SK-N-MC (cell line): ENCODE results near the gene KIF26B.

Experiments used
- DNase-seq: peaks from one replicate; pipeline ENCODE4 v3.0.0-alpha.2; 2011; ENCODE audit warnings: low read depth, low spot score
- H3K27ac ChIP-seq: fragments of 200-600 bp; sonication (generic); 2 replicates; pipeline ENCODE4 v1.5.1; 2016; ENCODE audit warnings: mixed run types
- H3K36me3 ChIP-seq: fragments of 200-600 bp; sonication (generic); 2 replicates; pipeline ENCODE4 v1.6.1; 2017; ENCODE audit warnings: antibody characterized with exemption, low read length, mixed read lengths; ENCODE audit not compliant: insufficient read depth
- H3K4me3 ChIP-seq: fragments of 200-600 bp; sonication (generic); 2 replicates; pipeline ENCODE4 v1.5.1; 2016
- H3K9ac ChIP-seq: fragments of 200-600 bp; sonication (generic); 2 replicates; pipeline ENCODE4 v1.8.0; 2017; ENCODE audit warnings: mixed run types, mixed read lengths; ENCODE audit not compliant: insufficient read length
- H3K9me3 ChIP-seq: fragments of 200-600 bp; sonication (generic); 2 replicates; pipeline ENCODE4 v1.6.1; 2017; ENCODE audit warnings: low read depth, mild to moderate bottlenecking, antibody characterized with exemption, low read length, moderate library complexity, mixed read lengths
- EZH2 ChIP-seq: fragments of 200-600 bp; sonication (generic); IDR thresholded peaks from one replicate; pipeline ENCODE4 v1.6.1; 2017; ENCODE audit warnings: antibody characterized with exemption
- FOXP2 ChIP-seq: optimal IDR thresholded peaks from 2 replicates; pipeline ENCODE3; 2011; ENCODE audit warnings: mild to moderate bottlenecking, moderate library complexity; ENCODE audit not compliant: insufficient read depth; ENCODE audit errors: extremely low read length, control extremely low read depth
- POLR2AphosphoS5 ChIP-seq: IDR thresholded peaks from 2 replicates; pipeline ENCODE4 v1.6.1; 2012; ENCODE audit warnings: mild to moderate bottlenecking, low read depth, low read length, borderline replicate concordance

Gene KIF26B

DNA sequence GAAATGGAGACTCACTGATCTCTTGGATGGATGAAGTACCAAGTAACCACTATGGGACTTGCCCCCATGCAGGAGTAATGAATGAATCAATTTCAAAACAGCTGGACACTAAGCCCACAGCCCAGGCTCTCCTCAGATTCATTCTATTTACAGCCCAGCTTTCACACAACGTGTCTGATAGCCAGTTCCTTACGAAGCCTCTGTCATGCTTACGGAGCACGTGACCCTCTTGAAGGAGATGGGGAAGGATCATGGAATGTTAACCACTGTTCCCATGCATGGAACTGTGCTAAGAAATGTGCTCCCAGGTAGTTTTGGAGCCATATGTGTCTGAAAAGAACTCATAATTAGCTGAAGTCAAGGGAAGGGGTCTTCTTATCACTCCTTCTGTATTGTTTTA lies 124.1 kb downstream of the KIF26B start:
- DNase-seq = no peak
- H3K9me3 ChIP-seq = no peaks in the 10 kb centered on the region
- H3K4me3 ChIP-seq = no peak overlapping the region
- no peaks in the 10 kb centered on the region for H3K36me3 ChIP-seq
- TF ChIP-seq FOXP2 = no peak
- no peak for TF ChIP-seq EZH2
- TF ChIP-seq POLR2AphosphoS5 = no peak
- H3K9ac ChIP-seq = no peak overlapping the region
- no peak overlapping the region for H3K27ac ChIP-seq

DNA sequence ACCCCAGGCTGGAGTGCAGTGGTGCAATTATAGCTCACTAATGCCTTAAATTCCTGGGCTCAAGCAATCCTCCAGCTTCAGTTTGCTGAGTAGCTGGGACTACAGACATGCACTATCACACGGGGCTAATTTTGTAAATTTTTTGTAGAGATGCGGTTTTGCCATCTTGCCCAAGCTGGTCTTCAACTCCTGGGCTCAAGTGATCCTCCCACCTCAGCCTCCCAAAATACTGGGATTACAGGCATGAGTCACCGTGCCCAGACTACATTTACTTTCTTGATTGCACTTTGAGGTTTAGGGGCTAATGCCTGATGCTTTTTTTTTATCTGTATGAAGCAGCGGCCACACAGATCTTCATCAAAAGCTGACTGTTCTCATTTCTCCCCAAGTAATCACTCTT lies 124.6 kb downstream of the KIF26B start:
- Histone ChIP-seq H3K4me3 (no peak overlapping the region), H3K9me3 (no peaks in the 10 kb centered on the region), H3K27ac (no peak overlapping the region), H3K36me3 (no peaks in the 10 kb centered on the region), H3K9ac (no peak overlapping the region)
- TF ChIP-seq POLR2AphosphoS5 (no peak), FOXP2 (no peak), EZH2 (no peak)
- DNase-seq = no peak

DNA sequence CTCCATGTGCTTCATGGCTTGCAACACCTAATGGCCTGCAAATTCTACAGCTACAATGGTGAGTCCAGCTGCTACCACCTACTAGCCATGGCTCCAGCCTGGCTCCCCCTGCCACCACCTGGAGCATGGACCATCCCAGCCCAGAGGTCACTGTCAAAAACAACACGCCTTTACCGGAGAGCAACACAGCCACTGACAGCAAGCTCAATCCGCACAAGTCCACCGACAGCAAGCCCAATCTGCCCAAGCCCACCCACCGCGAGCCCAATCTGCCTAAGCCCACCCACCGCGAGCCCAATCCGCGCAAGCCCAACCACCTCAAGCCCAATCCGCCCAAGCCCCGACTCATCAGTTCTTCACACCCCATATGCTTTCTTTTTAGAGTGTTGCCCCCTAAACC lies 128.2 kb downstream of the KIF26B start:
- H3K9ac ChIP-seq = no peak overlapping the region
- H3K36me3 ChIP-seq = no peaks in the 10 kb centered on the region
- no peaks in the 10 kb centered on the region for H3K9me3 ChIP-seq
- no peak overlapping the region for H3K4me3 ChIP-seq
- no peak overlapping the region for H3K27ac ChIP-seq
- TF ChIP-seq FOXP2 (no peak), POLR2AphosphoS5 (no peak), EZH2 (no peak)
- no peak for DNase-seq

DNA sequence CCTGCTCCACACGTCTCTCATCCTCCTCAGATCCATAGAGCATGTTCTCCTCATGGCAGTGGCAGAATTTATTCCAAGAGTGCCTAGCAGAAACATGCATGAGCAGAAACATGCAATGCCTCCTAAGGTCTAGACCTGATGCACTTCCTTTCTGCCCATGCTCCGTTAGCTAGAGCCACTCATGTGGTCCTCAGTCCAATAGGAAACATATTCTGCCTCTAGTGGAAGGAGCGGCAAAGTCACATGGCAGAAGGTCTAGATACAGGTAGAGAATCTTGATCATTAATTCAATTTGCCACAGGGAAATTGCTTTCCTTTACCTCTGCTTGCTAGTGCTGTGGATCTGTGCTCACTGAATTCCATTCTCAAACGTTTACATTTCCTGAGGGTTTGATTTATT lies 130.4 kb downstream of the KIF26B start:
- Histone ChIP-seq H3K9ac (no peak overlapping the region), H3K36me3 (no peaks in the 10 kb centered on the region), H3K9me3 (no peaks in the 10 kb centered on the region), H3K4me3 (no peak overlapping the region), H3K27ac (no peak overlapping the region)
- no peak for TF ChIP-seq POLR2AphosphoS5
- TF ChIP-seq FOXP2 = no peak
- no peak for TF ChIP-seq EZH2
- DNase-seq = no peak

DNA sequence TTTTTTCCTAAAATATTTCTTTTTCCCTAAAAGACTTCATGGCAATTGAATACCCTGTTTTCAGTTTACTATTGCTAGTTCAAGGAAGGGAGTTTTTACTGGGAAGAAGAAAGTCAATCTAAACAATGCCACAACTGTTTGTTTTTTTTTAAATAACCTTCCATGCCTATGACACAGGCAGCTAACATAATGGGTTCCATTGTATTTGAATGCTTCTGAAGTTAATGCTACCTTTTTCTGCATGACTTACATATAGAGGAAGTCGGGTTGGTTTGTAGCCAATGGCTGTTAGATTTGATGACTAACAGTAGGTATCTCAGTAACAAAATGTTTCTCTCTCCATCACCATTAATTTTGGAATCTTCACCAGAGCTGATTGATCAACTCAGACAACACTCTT lies 134.0 kb downstream of the KIF26B start:
- TF ChIP-seq EZH2 = no peak
- TF ChIP-seq FOXP2 = no peak
- TF ChIP-seq POLR2AphosphoS5 = no peak
- no peaks in the 10 kb centered on the region for H3K36me3 ChIP-seq
- DNase-seq = no peak
- no peak overlapping the region for H3K9ac ChIP-seq
- no peaks in the 10 kb centered on the region for H3K9me3 ChIP-seq
- H3K27ac ChIP-seq = no peak overlapping the region
- no peak overlapping the region for H3K4me3 ChIP-seq

DNA sequence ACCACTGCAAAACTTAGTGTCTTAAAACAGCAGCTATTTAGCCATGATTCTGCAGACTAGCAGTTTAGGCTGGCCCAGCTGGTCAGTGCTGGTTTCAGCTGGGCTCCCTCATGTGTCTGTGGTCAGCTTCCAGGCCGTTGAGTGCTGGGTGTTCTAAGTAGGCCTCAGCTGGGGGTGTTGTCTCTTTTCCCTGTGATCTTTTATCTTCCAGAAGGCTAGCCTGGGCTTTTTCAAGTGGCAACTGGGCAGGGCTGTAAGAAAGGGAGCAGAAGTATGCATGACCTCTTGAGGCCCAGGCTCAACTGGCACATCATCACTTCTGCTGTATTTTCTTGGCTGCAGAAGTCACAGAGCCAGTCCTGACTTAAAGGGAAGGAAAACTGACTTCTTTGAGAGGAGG lies 136.1 kb downstream of the KIF26B start:
- Histone ChIP-seq H3K36me3 (no peaks in the 10 kb centered on the region), H3K9me3 (no peaks in the 10 kb centered on the region), H3K27ac (no peak overlapping the region), H3K9ac (no peak overlapping the region), H3K4me3 (no peak overlapping the region)
- no peak for DNase-seq
- TF ChIP-seq POLR2AphosphoS5 = no peak
- no peak for TF ChIP-seq FOXP2
- TF ChIP-seq EZH2 = no peak

DNA sequence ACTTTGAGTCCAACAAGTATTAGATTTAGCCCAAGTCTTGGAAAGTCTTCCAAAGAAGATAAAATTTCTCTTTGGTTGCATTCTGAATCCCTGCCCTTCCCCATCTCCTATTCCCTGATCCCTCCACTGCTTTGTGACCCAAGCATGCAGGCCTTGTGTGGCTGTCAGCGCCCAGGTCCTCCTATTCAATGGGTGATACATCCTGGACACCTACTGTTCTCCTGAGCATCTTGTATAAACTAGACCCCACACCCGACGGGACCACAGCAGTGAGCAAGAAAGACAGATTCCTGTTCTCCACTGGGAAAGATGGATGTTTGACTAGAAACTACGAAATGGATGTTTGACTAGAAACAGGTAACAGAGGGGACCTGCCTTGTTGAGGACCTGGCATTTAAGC lies 136.6 kb downstream of the KIF26B start:
- no peaks in the 10 kb centered on the region for H3K9me3 ChIP-seq
- no peak for DNase-seq
- no peak overlapping the region for H3K27ac ChIP-seq
- H3K36me3 ChIP-seq = no peaks in the 10 kb centered on the region
- H3K4me3 ChIP-seq = no peak overlapping the region
- TF ChIP-seq POLR2AphosphoS5 = no peak
- H3K9ac ChIP-seq = no peak overlapping the region

DNA sequence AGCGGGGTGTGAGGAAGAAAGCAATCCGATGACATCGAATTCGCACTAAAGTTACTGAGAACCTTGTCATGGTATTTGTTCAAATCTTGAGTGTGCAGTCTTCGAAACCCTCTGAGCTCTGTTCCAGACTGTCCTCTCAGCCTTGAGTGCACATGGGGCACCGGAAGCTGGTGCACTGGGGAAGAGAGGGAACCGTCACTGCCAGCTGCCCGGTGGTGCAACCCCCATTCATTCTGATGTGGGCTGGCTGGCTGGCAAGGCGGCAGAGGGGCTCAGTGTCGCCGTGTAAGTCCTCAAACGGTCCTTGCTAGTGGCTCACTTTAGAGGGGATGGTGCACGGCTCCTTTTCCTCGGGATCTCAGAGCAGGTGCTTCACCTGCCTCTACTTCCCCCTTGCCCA lies 137.4 kb downstream of the KIF26B start:
- Histone ChIP-seq H3K36me3 (no peaks in the 10 kb centered on the region), H3K9me3 (no peaks in the 10 kb centered on the region), H3K4me3 (no peak overlapping the region), H3K9ac (no peak overlapping the region), H3K27ac (no peak overlapping the region)
- no peak for TF ChIP-seq FOXP2
- no peak for TF ChIP-seq POLR2AphosphoS5
- TF ChIP-seq EZH2 = no peak
- DNase-seq = no peak

DNA sequence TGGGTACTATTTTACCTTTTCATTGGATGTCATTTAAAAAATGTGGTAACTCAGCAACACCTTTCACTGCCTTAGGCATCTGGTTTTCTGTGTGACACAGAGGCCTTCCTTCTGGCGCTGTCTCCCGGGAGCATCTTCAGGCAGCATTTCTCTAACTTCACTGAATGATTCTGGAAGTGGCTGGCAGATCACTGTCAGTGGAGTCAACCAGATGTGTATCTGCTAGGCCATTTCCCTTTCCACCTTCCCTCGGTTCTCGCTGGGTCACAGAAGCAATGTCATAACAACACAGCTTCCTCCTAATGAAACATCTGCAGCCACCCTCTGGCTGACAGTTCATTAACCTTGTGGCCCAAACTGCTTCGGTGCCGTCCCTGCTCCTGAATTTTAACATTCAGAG lies 137.8 kb downstream of the KIF26B start:
- no peak for TF ChIP-seq POLR2AphosphoS5
- no peak for TF ChIP-seq FOXP2
- no peak for TF ChIP-seq EZH2
- H3K9ac ChIP-seq = no peak overlapping the region
- DNase-seq = no peak
- H3K27ac ChIP-seq = no peak overlapping the region
- no peaks in the 10 kb centered on the region for H3K36me3 ChIP-seq
- H3K9me3 ChIP-seq = no peaks in the 10 kb centered on the region
- H3K4me3 ChIP-seq = no peak overlapping the region

DNA sequence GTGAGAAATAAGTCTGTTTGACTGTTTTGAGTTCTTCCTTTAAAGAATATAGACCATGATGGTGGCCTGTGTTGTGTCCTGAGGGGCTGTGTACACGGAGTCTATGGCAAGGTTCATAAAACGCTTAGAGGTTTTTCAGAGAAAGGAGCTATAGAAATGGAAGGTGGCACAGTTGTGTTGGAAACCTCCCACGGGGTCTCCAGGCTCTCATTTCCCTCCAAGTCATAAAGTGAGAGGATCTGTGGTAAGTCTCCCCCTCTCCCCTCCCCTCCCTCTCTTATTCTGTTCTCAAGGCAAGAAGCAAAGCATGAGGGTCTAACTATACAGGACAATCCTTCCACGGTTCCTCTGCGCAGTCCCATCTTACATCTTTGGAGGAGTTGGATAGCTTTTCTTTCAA lies 139.2 kb downstream of the KIF26B start:
- H3K9ac ChIP-seq = no peak overlapping the region
- H3K4me3 ChIP-seq = no peak overlapping the region
- no peaks in the 10 kb centered on the region for H3K9me3 ChIP-seq
- no peaks in the 10 kb centered on the region for H3K36me3 ChIP-seq
- H3K27ac ChIP-seq = no peak overlapping the region
- no peak for DNase-seq
- no peak for TF ChIP-seq POLR2AphosphoS5
- no peak for TF ChIP-seq FOXP2
- TF ChIP-seq EZH2 = no peak
